GM23338 (cell line): ENCODE results near the gene METRNL. TPM values are rescaled to one million over a fixed set of nuclear protein-coding genes. Genes with fewer than 3 reads are reported as not detected.
A peak's percentile ranks its signal among the peaks of the same experiment; 100 is the strongest.

Experiments used
- ATAC-seq: fragments of 200-7000 bp; cut with Tn5 transposase; 3 replicates; pipeline ENCODE4 v1.9.1; 2020
- DNase-seq: peaks from one replicate; pipeline ENCODE4 v3.0.0-alpha.2; 2015; ENCODE audit warnings: low spot score
- H2AFZ ChIP-seq: fragments of 200-600 bp; sonication (generic); 2 replicates; pipeline ENCODE4 v1.8.0; 2016; ENCODE audit warnings: antibody characterized with exemption, mild to moderate bottlenecking, moderate library complexity
- H3F3A ChIP-seq: fragments of 200-600 bp; sonication (generic); replicated peaks from 2 replicates; pipeline ENCODE4 v1.8.0; 2017; ENCODE audit warnings: antibody characterized with exemption, mixed run types, low read depth
- H3K27ac ChIP-seq: fragments of 200-600 bp; sonication (generic); 2 replicates; pipeline ENCODE4 v1.6.1; 2016; ENCODE audit warnings: low read depth
- H3K27me3 ChIP-seq: fragments of 200-600 bp; sonication (generic); 2 replicates; pipeline ENCODE4 v1.8.0; 2016; ENCODE audit warnings: mild to moderate bottlenecking, mixed run types, moderate library complexity; ENCODE audit not compliant: insufficient read depth
- H3K36me3 ChIP-seq: fragments of 200-600 bp; sonication (generic); 2 replicates; pipeline ENCODE4 v1.8.0; 2016; ENCODE audit warnings: mild to moderate bottlenecking; ENCODE audit not compliant: insufficient read depth
- H3K4me1 ChIP-seq: fragments of 200-600 bp; sonication (generic); 2 replicates; pipeline ENCODE4 v1.8.0; 2016; ENCODE audit warnings: mild to moderate bottlenecking, moderate library complexity; ENCODE audit not compliant: insufficient read depth
- H3K4me2 ChIP-seq: fragments of 200-600 bp; sonication (generic); 2 replicates; pipeline ENCODE4 v1.7.1; 2017; ENCODE audit warnings: mixed run types
- H3K4me3 ChIP-seq: fragments of 200-600 bp; sonication (generic); 2 replicates; pipeline ENCODE4 v1.6.1; 2016; ENCODE audit warnings: mixed run types
- H3K79me2 ChIP-seq: fragments of 200-600 bp; sonication (generic); replicated peaks from 2 replicates; pipeline ENCODE4 v1.8.0; 2017; ENCODE audit warnings: mild to moderate bottlenecking; ENCODE audit not compliant: insufficient read depth
- H3K9me2 ChIP-seq: fragments of 200-600 bp; sonication (generic); 2 replicates; pipeline ENCODE4 v1.8.0; 2017; ENCODE audit not compliant: insufficient read depth
- H4K20me1 ChIP-seq: fragments of 200-600 bp; sonication (generic); replicated peaks from 2 replicates; pipeline ENCODE4 v1.8.0; 2017; ENCODE audit warnings: mild to moderate bottlenecking; ENCODE audit not compliant: insufficient read depth
- H3K27ac Mint-ChIP-seq: 2 replicates; pipeline ENCODE4 v1.8.0; 2020; ENCODE audit warnings: inconsistent platforms, mild to moderate bottlenecking, moderate library complexity, mixed read lengths
- H3K27me3 Mint-ChIP-seq: 3 replicates; pipeline ENCODE4 v1.8.0; 2022; ENCODE audit warnings: low read depth, mild to moderate bottlenecking, moderate library complexity, mixed read lengths, inconsistent platforms; ENCODE audit not compliant: insufficient read depth, poor library complexity
- H3K36me3 Mint-ChIP-seq: 3 replicates; pipeline ENCODE4 v1.8.0; 2021; ENCODE audit warnings: low read depth, mild to moderate bottlenecking, inconsistent platforms, moderate library complexity, mixed read lengths
- H3K4me1 Mint-ChIP-seq: 3 replicates; pipeline ENCODE4 v1.8.0; 2020; ENCODE audit warnings: mild to moderate bottlenecking, inconsistent platforms, mixed read lengths
- H3K4me3 Mint-ChIP-seq: 3 replicates; pipeline ENCODE4 v1.8.0; 2021; ENCODE audit warnings: moderate library complexity, mild to moderate bottlenecking, inconsistent platforms, mixed read lengths
- H3K9me3 Mint-ChIP-seq: 3 replicates; pipeline ENCODE4 v1.8.0; 2020; ENCODE audit warnings: moderate library complexity, mild to moderate bottlenecking, inconsistent platforms, mixed read lengths
- CTCF ChIP-seq, 2 experiments: fragments of 200-600 bp in 1 of 2; sonication (generic) in 1 of 2; conservative IDR thresholded peaks; 2 replicates each; pipeline versions ENCODE4 v1.5.1 to v1.6.1; 2016 to 2017; ENCODE audit warnings: antibody characterized with exemption in 2 of 2, low read depth in 2 of 2, mild to moderate bottlenecking in 2 of 2, moderate library complexity in 1 of 2
- JUNB ChIP-seq: IDR thresholded peaks from one replicate; pipeline ENCODE4 v1.6.1; 2016; ENCODE audit warnings: antibody characterized with exemption; ENCODE audit not compliant: unreplicated experiment
- REST ChIP-seq: IDR thresholded peaks from one replicate; pipeline ENCODE4 v1.6.1; 2018; ENCODE audit warnings: antibody characterized with exemption; ENCODE audit not compliant: unreplicated experiment
- STAT1 ChIP-seq: IDR thresholded peaks from one replicate; pipeline ENCODE4 v1.6.1; 2016; ENCODE audit warnings: antibody characterized with exemption; ENCODE audit not compliant: unreplicated experiment
- ZNF114 ChIP-seq: fragments of 250-450 bp; sonication (Bioruptor Pico); IDR thresholded peaks from 2 replicates; pipeline ENCODE4 v1.5.0; 2020; ENCODE audit warnings: mild to moderate bottlenecking, moderate library complexity
- ZNF331 ChIP-seq: fragments of 250-450 bp; sonication (Bioruptor Pico); IDR thresholded peaks from 2 replicates; pipeline ENCODE4 v1.5.0; 2020; ENCODE audit warnings: low read depth, mild to moderate bottlenecking, moderate library complexity
- polyA plus RNA-seq: library from polyadenylated mRNA; unstranded; fragments of >200 nt; fragmentation: Nextera tagmentation; extraction: Ambion mirVana; gene quantifications from 2 replicates; pipeline ENCODE4 v1.2.1, GENCODE V29; 2016
- total RNA-seq: library from RNA; depleted of rRNA; stranded (reverse); fragments of >200 nt; shearing (Covaris generic); gene quantifications from 2 replicates; pipeline ENCODE4 v1.2.3, GENCODE V29; 2014

The METRNL gene
- total and polyA plus RNA-seq, 2 experiments from 2014 or later = 12.2 to 20.2 TPM

GRCh38 chr17:83103943-83104311 lies 24.5 kb downstream of the METRNL start:
- Mint-ChIP-seq H3K27ac (no peak overlapping the region), H3K9me3 (peaks cover 3% of the 10 kb centered on the region; the same call in 2 of the 3 replicates), H3K27me3 (peaks cover 7% of the 10 kb centered on the region), H3K4me3 (no peak overlapping the region), H3K4me1 (peaks cover 7% of the 10 kb centered on the region), H3K36me3 (no peaks in the 10 kb centered on the region; the same call in 2 of the 3 replicates)
- Histone ChIP-seq H3K27me3 (no peaks in the 10 kb centered on the region), H3K36me3 (no peaks in the 10 kb centered on the region), H3K9me2 (no peaks in the 10 kb centered on the region), H3K79me2 (no peaks in the 10 kb centered on the region), H3K4me1 (peaks cover 6% of the 10 kb centered on the region; the same call in 1 of the 2 replicates), H2AFZ (no peak overlapping the region), H3K27ac (no peak overlapping the region), H4K20me1 (no peaks in the 10 kb centered on the region), H3F3A (0 out of 2 replicates have a peak, but pooled peaks cover 5% of the 10 kb centered on the region), H3K4me3 (no peak overlapping the region), H3K4me2 (no peak overlapping the region)
- no peak for ATAC-seq
- no peak for DNase-seq
- TF ChIP-seq JUNB = no peak
- TF ChIP-seq ZNF114 = no peak

- Histone ChIP-seq H4K20me1 (no peaks in the 10 kb centered on the region), H3K4me3 (no peak overlapping the region), H3K36me3 (no peaks in the 10 kb centered on the region), H3F3A (0 out of 2 replicates have a peak, but pooled peaks cover 5% of the 10 kb centered on the region), H3K27me3 (no peaks in the 10 kb centered on the region), H3K27ac (no peak overlapping the region), H3K9me2 (no peaks in the 10 kb centered on the region), H2AFZ (no peak overlapping the region), H3K79me2 (no peaks in the 10 kb centered on the region), H3K4me1 (peaks cover 4% of the 10 kb centered on the region; the same call in 1 of the 2 replicates), H3K4me2 (no peak overlapping the region)
- peaks cover 7% of the 10 kb centered on the region for H3K27me3 Mint-ChIP-seq
- ATAC-seq (no peak), DNase-seq (no peak)
- H3K27ac Mint-ChIP-seq = no peak overlapping the region
- H3K36me3 Mint-ChIP-seq = no peaks in the 10 kb centered on the region; the same call in 2 of the 3 replicates
- H3K9me3 Mint-ChIP-seq = peaks cover 3% of the 10 kb centered on the region; the same call in 2 of the 3 replicates
- TF ChIP-seq CTCF (conservative IDR thresholded peaks at IDR 0.05; ENCODE audit: low read depth in 2 of 2) = peak in 1 of 2 experiments; percentile 30; a peak in 2 of 4 replicates
- no peak for TF ChIP-seq ZNF114
- H3K4me1 Mint-ChIP-seq = peaks cover 5% of the 10 kb centered on the region; the same call in 2 of the 3 replicates
- H3K4me3 Mint-ChIP-seq = no peak overlapping the region
Measured at GRCh38 chr17:83104577-83105505, 25.4 kb downstream of the METRNL start.

GRCh38 chr17:83105512-83105911 lies 26.1 kb downstream of the METRNL start:
- Mint-ChIP-seq H3K4me3 (no peak overlapping the region), H3K27ac (no peak overlapping the region), H3K9me3 (peaks cover 3% of the 10 kb centered on the region; the same call in 2 of the 3 replicates), H3K36me3 (no peaks in the 10 kb centered on the region; the same call in 2 of the 3 replicates), H3K4me1 (no peaks in the 10 kb centered on the region; the same call in 1 of the 3 replicates), H3K27me3 (peaks cover 5% of the 10 kb centered on the region)
- H3K36me3 ChIP-seq = no peaks in the 10 kb centered on the region
- no peak for TF ChIP-seq STAT1
- TF ChIP-seq REST = no peak
- TF ChIP-seq ZNF331 (CRISPR knock-in tag) = no peak
- DNase-seq = no peak
- no peaks in the 10 kb centered on the region for H3K9me2 ChIP-seq
- H4K20me1 ChIP-seq = no peaks in the 10 kb centered on the region
- no peaks in the 10 kb centered on the region for H3K4me1 ChIP-seq
- ATAC-seq = no peak
- no peaks in the 10 kb centered on the region for H3K27me3 ChIP-seq
- H3F3A ChIP-seq = 0 out of 2 replicates have a peak, but pooled peaks cover 5% of the 10 kb centered on the region
- no peak overlapping the region for H3K4me3 ChIP-seq
- H3K27ac ChIP-seq = no peak overlapping the region
- H3K4me2 ChIP-seq = no peak overlapping the region
- H2AFZ ChIP-seq = no peak overlapping the region
- no peaks in the 10 kb centered on the region for H3K79me2 ChIP-seq
